Limb (tissue), 2 donors: ENCODE data around the gene KRTAP4-1.
A peak's percentile ranks its signal among the peaks of the same experiment; 100 is the strongest.
"Not testable (repeated sequence)": the region's sequence is repeated elsewhere in the genome, so short reads cannot be mapped to it uniquely, and the experiment has no call there.

Experiments used
- DNase-seq, 2 donors: peaks; one replicate each; pipeline ENCODE4 v3.0.0-alpha.2; 2016; ENCODE audit errors: extremely low spot score in 2 of 2

The KRTAP4-1 gene

GRCh38 chr17:41184480-41184961, at the start of gene KRTAP4-1:
Gene KRTAP4-1, minus strand, starts transcription at chr17:41184911. Its CDS starts 57 bp downstream, at chr17:41184854.
- no peak for DNase-seq

DNA sequence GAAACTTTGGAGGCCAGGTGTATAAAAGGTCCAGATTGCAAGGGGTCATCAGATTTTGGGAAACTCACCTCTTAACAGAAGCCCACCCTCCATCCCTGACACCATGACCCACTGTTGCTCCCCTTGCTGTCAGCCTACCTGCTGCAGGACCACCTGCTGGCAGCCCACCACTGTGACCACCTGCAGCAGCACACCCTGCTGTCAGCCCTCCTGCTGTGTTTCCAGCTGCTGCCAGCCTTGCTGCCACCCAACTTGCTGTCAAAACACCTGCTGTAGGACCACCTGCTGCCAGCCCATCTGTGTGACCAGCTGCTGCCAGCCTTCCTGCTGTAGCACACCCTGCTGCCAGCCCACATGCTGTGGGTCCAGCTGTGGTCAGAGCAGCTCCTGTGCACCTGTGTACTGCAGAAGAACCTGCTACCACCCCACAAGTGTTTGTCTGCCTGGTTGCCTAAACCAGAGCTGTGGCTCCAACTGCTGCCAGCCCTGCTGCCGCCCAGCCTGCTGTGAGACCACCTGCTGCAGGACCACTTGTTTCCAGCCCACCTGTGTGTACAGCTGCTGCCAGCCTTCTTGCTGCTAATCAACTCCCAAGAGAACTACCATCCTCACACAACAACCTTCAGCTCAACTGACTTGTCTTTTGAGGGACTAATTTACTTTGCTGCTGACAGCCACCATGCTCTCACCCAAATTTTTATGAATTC, 47.8 kb upstream of the KRTAP4-1 start, which contains the start of gene KRTAP9-3:
KRTAP9-3 (plus strand) TSS at position 51 of the 707 bp plus-strand sequence; CDS start at position 104, 53 bp downstream.
- DNase-seq = not testable (repeated sequence)

GRCh38 chr17:41231731-41232130, 47.0 kb upstream of the KRTAP4-1 start:
- DNase-seq = no peak

- no peak for DNase-seq
Measured at GRCh38 chr17:41230094-41230493, 45.4 kb upstream of the KRTAP4-1 start.

GRCh38 chr17:41226598-41227095, 41.9 kb upstream of the KRTAP4-1 start, which contains the start of gene KRTAP9-2:
Gene KRTAP9-2, plus strand, starts transcription at chr17:41226648. Its CDS starts 7 bp downstream, at chr17:41226655.
- not testable (repeated sequence) for DNase-seq

DNA sequence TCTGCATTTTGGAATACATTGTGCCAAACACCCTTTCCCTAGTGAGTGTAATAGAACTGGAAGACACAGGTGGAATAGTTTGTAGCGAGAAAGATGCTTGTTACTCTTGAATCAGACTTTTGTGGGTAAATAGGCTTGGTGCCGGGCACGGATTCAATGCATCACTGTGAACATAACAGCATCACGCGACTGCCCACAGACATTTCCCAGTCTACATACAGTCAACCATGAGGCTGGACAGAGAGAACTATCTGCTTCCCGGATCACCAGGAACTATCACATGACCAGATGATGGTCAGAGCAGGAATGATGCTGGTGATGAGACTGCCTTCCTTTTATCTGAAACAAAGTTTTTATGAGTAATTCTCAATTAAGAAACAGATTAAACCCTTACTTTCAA, 41.3 kb upstream of the KRTAP4-1 start:
- DNase-seq = no peak

DNA sequence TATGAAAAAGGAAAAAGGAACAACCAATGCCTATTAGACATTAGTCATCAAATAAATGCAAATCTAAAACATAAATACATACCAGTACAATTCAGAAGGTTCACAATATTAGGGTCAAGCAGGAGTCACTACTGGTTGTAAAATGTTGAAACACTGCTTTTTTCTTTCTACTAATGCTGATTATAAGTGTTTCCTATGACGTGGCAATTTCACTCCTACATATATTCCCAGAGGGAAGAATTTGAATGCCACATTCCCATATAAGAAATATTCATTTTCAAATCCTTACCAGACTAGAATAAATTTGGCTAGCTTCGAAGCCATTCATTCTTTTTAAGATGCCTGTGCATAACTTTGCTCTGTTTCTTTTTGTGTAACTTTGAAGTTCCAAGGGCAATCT, 39.1 kb upstream of the KRTAP4-1 start:
- DNase-seq = no peak

GRCh38 chr17:41215681-41216080, 31.0 kb upstream of the KRTAP4-1 start:
- no peak for DNase-seq

DNA sequence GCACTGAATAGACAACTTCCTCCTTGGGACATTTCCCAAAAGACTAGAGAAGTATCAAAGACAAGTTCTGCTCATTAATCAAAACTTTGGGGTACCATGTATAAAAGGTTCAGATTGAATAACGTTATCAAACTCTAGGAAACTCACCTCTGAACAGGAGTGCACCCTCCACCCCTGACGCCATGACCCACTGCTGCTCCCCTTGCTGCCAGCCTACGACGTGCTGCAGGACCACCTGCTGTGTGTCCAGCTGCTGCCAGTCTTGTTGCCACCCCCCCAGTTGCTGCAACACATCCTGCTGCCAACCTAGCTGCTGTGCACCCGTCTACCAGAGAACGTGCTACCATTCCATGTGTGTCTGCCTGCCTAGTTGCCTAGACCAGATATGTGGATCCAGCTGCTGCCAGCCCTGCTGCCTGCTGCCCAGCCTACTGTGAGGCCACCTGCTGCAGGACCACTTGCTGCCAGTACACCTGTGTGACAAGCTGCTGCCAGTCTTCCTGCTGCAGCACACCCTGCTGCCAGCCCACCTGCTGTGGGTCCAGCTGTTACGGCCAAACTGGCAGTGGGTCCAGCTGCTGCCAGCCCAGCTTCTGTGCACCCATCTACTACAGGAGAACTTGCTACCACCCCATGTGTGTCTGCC, 27.9 kb upstream of the KRTAP4-1 start:
- DNase-seq = peak in 1 of 2 donors; percentile 29

GRCh38 chr17:41211845-41212466, 27.2 kb upstream of the KRTAP4-1 start:
- DNase-seq = no peak

- DNase-seq = no peak
Measured at GRCh38 chr17:41199421-41200078, 14.8 kb upstream of the KRTAP4-1 start.

DNA sequence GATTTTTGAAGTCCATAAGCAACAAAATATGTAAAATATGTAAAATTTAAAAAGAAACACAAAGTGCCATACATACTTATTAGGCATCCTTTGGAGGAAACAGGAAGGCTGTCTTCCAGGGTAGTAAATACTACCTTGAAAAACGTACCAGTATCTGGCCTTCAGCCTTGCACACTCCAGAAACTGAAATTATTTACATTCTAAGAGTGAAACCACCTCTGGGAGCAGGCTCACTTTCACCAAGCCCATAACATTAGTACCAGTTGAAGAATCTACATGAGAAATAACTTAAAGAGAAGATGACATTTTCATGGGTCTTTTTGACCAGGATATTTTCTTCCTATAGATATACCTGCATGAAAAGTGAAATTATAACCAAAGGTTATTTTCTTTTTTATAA, 11.4 kb upstream of the KRTAP4-1 start:
- DNase-seq = no peak

DNA sequence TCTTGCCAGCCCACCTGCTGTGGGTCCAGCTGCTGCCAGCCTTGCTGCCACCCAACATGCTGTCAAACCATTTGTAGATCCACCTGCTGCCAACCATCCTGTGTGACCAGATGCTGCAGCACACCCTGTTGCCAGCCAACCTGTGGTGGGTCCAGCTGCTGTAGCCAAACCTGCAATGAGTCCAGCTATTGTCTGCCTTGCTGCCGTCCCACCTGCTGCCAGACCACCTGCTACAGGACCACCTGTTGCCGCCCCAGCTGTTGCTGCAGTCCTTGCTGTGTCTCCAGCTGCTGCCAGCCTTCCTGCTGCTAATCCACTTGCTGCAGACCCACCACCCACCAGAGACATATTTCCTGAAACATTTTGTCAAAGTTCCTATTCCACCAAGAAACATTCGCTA, 5.6 kb upstream of the KRTAP4-1 start:
- no peak for DNase-seq

GRCh38 chr17:41189837-41190318, 5.2 kb upstream of the KRTAP4-1 start, which contains the start of gene KRTAP9-1:
Gene KRTAP9-1, plus strand, starts transcription at chr17:41189887. Its CDS starts 0 bp downstream, at chr17:41189887.
- DNase-seq = not testable (repeated sequence)

DNA sequence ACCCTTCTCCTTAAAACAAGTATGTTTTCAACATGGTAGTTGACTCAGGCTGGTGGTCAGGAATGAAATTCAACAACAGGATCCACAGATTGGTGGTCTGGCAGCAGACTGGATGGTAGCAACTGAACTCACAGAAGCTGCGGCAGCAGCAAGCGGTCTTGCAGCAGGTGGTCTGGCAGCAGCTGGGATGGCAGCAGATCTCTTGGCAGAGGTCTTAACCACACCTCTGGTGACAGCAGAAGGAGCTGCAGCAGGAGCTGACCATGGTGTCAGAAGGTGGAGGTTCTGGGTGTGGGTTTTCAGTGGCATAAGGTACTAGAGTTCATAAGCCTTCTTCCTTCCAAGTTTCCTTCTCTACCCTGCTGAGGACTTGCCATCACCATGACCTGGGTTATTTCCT, 2.2 kb upstream of the KRTAP4-1 start:
- DNase-seq = no peak

DNA sequence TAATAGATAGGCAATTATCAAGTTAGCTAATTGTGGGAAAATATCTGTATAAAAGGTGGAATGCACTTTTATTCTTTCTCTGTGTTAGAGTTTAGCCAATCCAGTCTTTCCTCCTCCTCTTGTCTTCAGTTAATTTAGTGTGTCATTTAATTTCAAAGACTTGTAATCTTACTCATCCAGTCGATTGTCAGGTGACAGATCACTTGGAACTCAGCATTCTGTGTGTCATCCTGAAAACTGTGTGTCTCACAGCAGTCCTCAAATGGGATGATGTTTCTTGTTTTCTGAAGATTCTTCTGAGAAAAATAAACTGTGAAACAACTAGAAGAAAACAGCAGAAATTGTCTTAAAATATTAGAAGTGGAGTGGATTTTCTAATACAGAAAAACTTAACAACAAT, 290 bp upstream of the KRTAP4-1 start:
- no peak for DNase-seq

GRCh38 chr17:41178843-41179616, 5.7 kb downstream of the KRTAP4-1 start:
- no peak for DNase-seq

GRCh38 chr17:41178341-41178740, 6.4 kb downstream of the KRTAP4-1 start:
- no peak for DNase-seq

DNA sequence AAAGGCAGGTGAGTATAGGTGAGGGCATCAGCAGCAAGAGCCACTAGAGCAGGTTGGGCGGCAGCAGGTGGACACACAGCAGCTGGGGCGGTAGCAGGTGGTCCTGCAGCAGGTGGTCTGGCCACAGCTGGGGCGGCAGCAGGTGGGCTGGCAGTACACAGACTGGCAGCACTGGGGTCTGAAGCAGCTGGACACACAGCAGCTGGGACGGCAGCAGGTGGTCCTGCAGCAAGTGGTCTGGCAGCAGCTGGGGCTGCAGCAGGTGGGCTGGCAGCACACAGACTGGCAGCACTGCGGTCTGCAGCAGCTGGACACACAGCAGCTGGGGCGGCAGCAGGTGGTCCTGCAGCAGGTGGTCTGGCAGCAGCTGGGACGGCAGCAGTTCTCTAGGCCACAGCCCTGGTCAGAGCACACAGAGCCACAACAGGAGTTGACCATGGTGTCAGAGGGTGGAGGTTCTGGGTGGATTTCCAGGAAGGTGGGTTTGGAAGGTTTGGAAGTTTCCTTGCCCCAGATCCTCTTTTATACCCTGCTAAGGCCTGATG, 6.9 kb downstream of the KRTAP4-1 start, which contains the start of gene KRTAP4-2:
KRTAP4-2 (minus strand) TSS at position 495 of the 545 bp plus-strand sequence; CDS start at position 438, 57 bp downstream.
- DNase-seq = no peak
